Measurements from ENCODE around the gene ST3GAL3.

- TF ChIP-seq EP300 (IDR thresholded peaks at IDR 0.05) (no peak), CTCF (IDR thresholded peaks at IDR 0.05) (no peak), SMC3 (IDR thresholded peaks at IDR 0.05) (no peak), USF2 (IDR thresholded peaks at IDR 0.05) (no peak), CHD4 (IDR thresholded peaks at IDR 0.05; ENCODE audit: borderline replicate concordance) (no peak), MAX (IDR thresholded peaks at IDR 0.05) (no peak), ELK1 (IDR thresholded peaks at IDR 0.05; ENCODE audit: low read depth, low read length) (no peak)
Observed at GRCh38 chr1:43887748-43888147, 180.4 kb downstream of the ST3GAL3 start.
